HG02798 (cell line): ENCODE results near the gene LOXHD1.

Source experiments
- ATAC-seq: cut with Tn5 transposase; IDR thresholded peaks from one replicate; pipeline ENCODE4 v1.9.1; 2021; ENCODE audit warnings: mild to moderate bottlenecking; ENCODE audit not compliant: unreplicated experiment, poor library complexity

Gene LOXHD1

GRCh38 chr18:46657115-46657955, at the start of gene LOXHD1:
LOXHD1 (minus strand) TSS chr18:46657220; CDS start chr18:46657033, 187 bp downstream.
- no peak for ATAC-seq

GRCh38 chr18:46705521-46705920, 48.5 kb upstream of the LOXHD1 start:
- no peak for ATAC-seq

- no peak for ATAC-seq
These were observed 47.8 kb upstream of the LOXHD1 start for GRCh38 chr18:46704816-46705215.

- ATAC-seq: no peak
These were observed 47.2 kb upstream of the LOXHD1 start for GRCh38 chr18:46704189-46704588.

GRCh38 chr18:46702471-46702870, 45.5 kb upstream of the LOXHD1 start:
- ATAC-seq: no peak

- no peak for ATAC-seq
These were observed 43.2 kb upstream of the LOXHD1 start for GRCh38 chr18:46700066-46700824.

- no peak for ATAC-seq
These were observed 39.7 kb upstream of the LOXHD1 start for GRCh38 chr18:46696702-46697101.

- no peak for ATAC-seq
These were observed 39.2 kb upstream of the LOXHD1 start for GRCh38 chr18:46696268-46696667.

GRCh38 chr18:46693996-46694395, 37.0 kb upstream of the LOXHD1 start:
- ATAC-seq: no peak

- ATAC-seq: no peak
These were observed 32.0 kb upstream of the LOXHD1 start for GRCh38 chr18:46688853-46689525.

- ATAC-seq: no peak
These were observed 29.2 kb upstream of the LOXHD1 start for GRCh38 chr18:46686186-46686585.

GRCh38 chr18:46683252-46683651, 26.2 kb upstream of the LOXHD1 start:
- no peak for ATAC-seq

GRCh38 chr18:46680784-46681695, 24.0 kb upstream of the LOXHD1 start:
- no peak for ATAC-seq

- no peak for ATAC-seq
These were observed 23.0 kb upstream of the LOXHD1 start for GRCh38 chr18:46679846-46680598.

- no peak for ATAC-seq
These were observed 21.9 kb upstream of the LOXHD1 start for GRCh38 chr18:46678785-46679399.

- ATAC-seq: no peak
These were observed 21.0 kb upstream of the LOXHD1 start for GRCh38 chr18:46678041-46678440.

- no peak for ATAC-seq
These were observed 20.6 kb upstream of the LOXHD1 start for GRCh38 chr18:46677611-46678010.

GRCh38 chr18:46676182-46676835, 19.3 kb upstream of the LOXHD1 start:
- no peak for ATAC-seq
